ENCODE data around the gene BCL2L13.
"Not testable (repeated sequence)": the region's sequence is repeated elsewhere in the genome, so short reads cannot be mapped to it uniquely, and the experiment has no call there.

DNA sequence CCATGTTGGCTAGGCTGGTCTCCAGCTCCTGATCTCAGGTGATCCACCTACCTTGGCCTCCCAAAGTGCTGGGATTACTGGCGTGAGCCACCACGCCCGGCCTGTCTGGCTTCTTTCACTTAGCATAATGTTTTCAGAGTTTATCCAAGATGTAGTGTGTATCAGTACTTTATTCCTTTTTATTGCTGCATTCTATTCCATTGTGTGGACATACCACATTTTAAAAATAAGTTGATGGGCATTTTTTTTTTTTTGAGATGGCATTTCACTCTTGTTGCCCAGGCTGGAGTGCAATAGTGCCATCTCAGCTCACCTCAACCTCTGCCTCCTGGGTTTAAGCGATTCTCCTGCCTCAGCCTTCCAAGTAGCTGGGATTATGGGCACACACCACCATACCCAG lies 3.8 kb downstream of the BCL2L13 start:
- TF ChIP-seq SP1 (IDR thresholded peaks at IDR 0.05); LEF1 (IDR thresholded peaks at IDR 0.05; ENCODE audit: borderline replicate concordance); BHLHE40 (IDR thresholded peaks at IDR 0.05; ENCODE audit: borderline replicate concordance); ELF4 (IDR thresholded peaks at IDR 0.05); FOXA1 (IDR thresholded peaks at IDR 0.05); FOXM1 (IDR thresholded peaks at IDR 0.05; ENCODE audit: borderline replicate concordance); TARDBP (IDR thresholded peaks at IDR 0.05); ARNT (IDR thresholded peaks at IDR 0.05); L3MBTL2 (conservative IDR thresholded peaks at IDR 0.05); SUZ12 (IDR thresholded peaks at IDR 0.05); ZNF384 (IDR thresholded peaks at IDR 0.05); HDGF (IDR thresholded peaks at IDR 0.05; ENCODE audit: borderline replicate concordance); NFRKB (IDR thresholded peaks at IDR 0.05): not testable (repeated sequence)
- TF ChIP-seq, protein P1, sequence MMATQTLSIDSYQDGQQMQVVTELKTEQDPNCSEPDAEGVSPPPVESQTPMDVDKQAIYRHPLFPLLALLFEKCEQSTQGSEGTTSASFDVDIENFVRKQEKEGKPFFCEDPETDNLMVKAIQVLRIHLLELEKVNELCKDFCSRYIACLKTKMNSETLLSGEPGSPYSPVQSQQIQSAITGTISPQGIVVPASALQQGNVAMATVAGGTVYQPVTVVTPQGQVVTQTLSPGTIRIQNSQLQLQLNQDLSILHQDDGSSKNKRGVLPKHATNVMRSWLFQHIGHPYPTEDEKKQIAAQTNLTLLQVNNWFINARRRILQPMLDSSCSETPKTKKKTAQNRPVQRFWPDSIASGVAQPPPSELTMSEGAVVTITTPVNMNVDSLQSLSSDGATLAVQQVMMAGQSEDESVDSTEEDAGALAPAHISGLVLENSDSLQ (IDR thresholded peaks at IDR 0.05) = not testable (repeated sequence)

Measured in HEK293T (cell line).